Psoas muscle (tissue), 8 donors: ENCODE data around the gene CFAP141. TPM values are rescaled to one million over a fixed set of nuclear protein-coding genes. Genes with fewer than 3 reads are reported as not detected.

ENCODE experiments used
- ATAC-seq, 4 donors: fragments of 200-7000 bp; cut with Tn5 transposase; one replicate each; pipeline ENCODE4 v1.9.1; 2020; ENCODE audit warnings: moderate library complexity in 3 of 4, mild to moderate bottlenecking in 2 of 4
- DNase-seq, 2 donors: peaks; one replicate each; pipeline ENCODE4 v3.0.0-alpha.2; 2020
- H3K27ac ChIP-seq: fragments of 200-600 bp; one replicate; pipeline ENCODE4 v1.8.0; 2022
- H3K27me3 ChIP-seq, 3 donors: fragments of 200-600 bp in 1 of 3; one replicate each; pipeline versions ENCODE4 v1.6.1 to v1.8.0; 2013 to 2022; ENCODE audit warnings: low read length in 2 of 3, mild to moderate bottlenecking in 2 of 3, moderate library complexity in 1 of 3; ENCODE audit not compliant: insufficient read depth in 3 of 3
- H3K36me3 ChIP-seq, 2 donors: fragments of 200-600 bp in 1 of 2; one replicate each; pipeline versions ENCODE4 v1.6.1 to v1.8.0; 2013 to 2022; ENCODE audit warnings: low read depth in 1 of 2, mild to moderate bottlenecking in 1 of 2, moderate library complexity in 1 of 2; ENCODE audit not compliant: insufficient read depth in 1 of 2
- H3K4me1 ChIP-seq: fragments of 200-600 bp; one replicate; pipeline ENCODE4 v1.8.0; 2022
- H3K4me3 ChIP-seq: fragments of 200-600 bp; one replicate; pipeline ENCODE4 v1.8.0; 2022; ENCODE audit warnings: mild to moderate bottlenecking
- H3K9me3 ChIP-seq: fragments of 200-600 bp; one replicate; pipeline ENCODE4 v1.8.0; 2022
- WGBS, 3 donors: extraction: QIAGEN DNeasy Blood & Tissue Kit; methylation state at CpG; one replicate each; pipeline versions ENCODE4 v1.1.6 to v1.1.7; 2013; 5-methylcytosine and 5-hydroxymethylcytosine counted together
- intact Hi-C, 2 donors: fragments of 100-400 bp; cut with DNase I; formaldehyde crosslinking; loops; one replicate each; pipeline versions ENCODE4 v1.11.0 to v1.14.2; 2022
- long read RNA-seq, 2 donors: library from polyadenylated mRNA; unstranded; transcript quantifications; one replicate each; pipeline ENCODE4 v2.0.0, GENCODE V29; 2021
- polyA plus RNA-seq, 3 donors: library from polyadenylated mRNA; stranded (reverse); fragments of 200-250 nt; gene quantifications; one replicate each; pipeline ENCODE4 v1.2.3, GENCODE V29; 2013
- total RNA-seq, 4 donors: library from RNA; stranded (reverse); fragmentation: NEBNext Ultra II Directional in 2 of 4; extraction: Animal tissue kit (Norgen Biotek cat#: 25700) in 2 of 4; gene quantifications; one replicate each; pipeline versions ENCODE4 v1.2.1 to v1.2.4, GENCODE V29; 2021 to 2023
- TF ChIP-seq, protein P1 (sequence below): fragments of 200-600 bp; IDR thresholded peaks from one replicate; pipeline ENCODE4 v1.8.0; 2022; ENCODE audit warnings: antibody characterized with exemption
- donor health status: healthy with polysubstance abuse.
- donor health status: DM: no; HTN: no; CAD: no; lungs with moderate emphysema.
- donor health status: Bipolar disorder and iron deficiency.
- donor health status: healthy.
- donor health status: DM: yes; HTN: yes; CAD: no.
- donor health status: DM: no; HTN: no; CAD: no.
- donor health status: DM: no; HTN: no; CAD: no.
- donor health status: DM: yes; HTN: yes; CAD: no.

The CFAP141 gene
- total RNA-seq: not detected
- not detected for polyA plus RNA-seq
- long read RNA-seq, donor 1: 0 reads
- long read RNA-seq, donor 2: 0 reads

DNA sequence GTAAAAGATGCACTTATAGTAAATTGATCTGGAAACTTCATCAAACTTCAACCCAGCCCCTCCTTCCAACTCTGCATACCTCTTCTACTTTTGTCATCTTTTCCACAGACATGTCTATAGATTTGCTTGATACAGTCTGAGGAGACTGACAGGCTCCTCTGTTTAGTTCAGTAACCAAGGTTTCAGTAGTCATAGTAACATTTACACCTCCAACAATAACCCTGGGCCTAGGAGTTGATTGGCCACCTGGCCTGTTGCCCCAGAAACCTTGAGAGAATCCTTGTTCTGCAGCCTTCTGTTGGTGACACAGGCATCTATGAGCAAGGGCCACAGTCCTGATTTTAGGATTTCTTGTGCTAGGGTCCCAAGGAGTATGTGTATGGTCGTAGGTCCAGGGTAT lies at the start of gene CFAP141:
Gene CFAP141 (minus strand): TSS at position 138 of the 400 bp plus-strand sequence. CDS start 26 bp downstream, at position 112.
- WGBS, 3 donors: 70 to 86% (median 81%) methylated on average over 1 of the region's 1 CpG
- DNase-seq (no peak), ATAC-seq (no peak)
- intact Hi-C loops: loop anchor here in 1 of 2 donors (10.0 kb wide), 1 partner anchor 59 kb away; no protein-coding TSS in a partner anchor
- peaks cover 14 to 63% of the 10 kb centered on the region in 2 donors for H3K36me3 ChIP-seq
- H3K27ac ChIP-seq: no peak within 1 kb of the TSS
- peaks cover 7% of the 10 kb centered on the region for H3K4me1 ChIP-seq
- no peaks in the 10 kb centered on the region for H3K9me3 ChIP-seq
- TF ChIP-seq, protein P1, sequence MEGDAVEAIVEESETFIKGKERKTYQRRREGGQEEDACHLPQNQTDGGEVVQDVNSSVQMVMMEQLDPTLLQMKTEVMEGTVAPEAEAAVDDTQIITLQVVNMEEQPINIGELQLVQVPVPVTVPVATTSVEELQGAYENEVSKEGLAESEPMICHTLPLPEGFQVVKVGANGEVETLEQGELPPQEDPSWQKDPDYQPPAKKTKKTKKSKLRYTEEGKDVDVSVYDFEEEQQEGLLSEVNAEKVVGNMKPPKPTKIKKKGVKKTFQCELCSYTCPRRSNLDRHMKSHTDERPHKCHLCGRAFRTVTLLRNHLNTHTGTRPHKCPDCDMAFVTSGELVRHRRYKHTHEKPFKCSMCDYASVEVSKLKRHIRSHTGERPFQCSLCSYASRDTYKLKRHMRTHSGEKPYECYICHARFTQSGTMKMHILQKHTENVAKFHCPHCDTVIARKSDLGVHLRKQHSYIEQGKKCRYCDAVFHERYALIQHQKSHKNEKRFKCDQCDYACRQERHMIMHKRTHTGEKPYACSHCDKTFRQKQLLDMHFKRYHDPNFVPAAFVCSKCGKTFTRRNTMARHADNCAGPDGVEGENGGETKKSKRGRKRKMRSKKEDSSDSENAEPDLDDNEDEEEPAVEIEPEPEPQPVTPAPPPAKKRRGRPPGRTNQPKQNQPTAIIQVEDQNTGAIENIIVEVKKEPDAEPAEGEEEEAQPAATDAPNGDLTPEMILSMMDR: no peak
- H3K4me3 ChIP-seq: no peak within 1 kb of the TSS
- H3K27me3 ChIP-seq: no peaks in the 10 kb centered on the region

DNA sequence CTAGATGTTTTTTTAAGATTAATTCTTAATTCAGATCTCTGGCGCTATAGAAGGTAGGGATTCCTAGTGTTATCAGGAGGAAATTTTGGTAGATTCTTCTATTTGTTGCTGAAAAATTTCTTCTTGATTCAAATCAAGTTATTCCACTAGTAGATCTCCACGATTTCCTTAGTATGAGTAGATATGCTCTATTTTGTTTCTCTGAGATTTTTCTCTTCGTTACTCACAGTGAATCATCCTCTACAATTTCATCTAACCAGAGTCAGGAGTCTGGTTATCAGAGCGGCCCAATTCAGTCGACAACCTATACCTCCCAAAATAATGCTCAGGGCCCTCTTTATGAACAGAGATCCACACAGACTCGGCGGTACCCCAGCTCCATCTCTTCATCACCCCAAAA lies 47.5 kb upstream of the CFAP141 start:
- TF ChIP-seq, protein P1: no peak
- H3K4me3 ChIP-seq: no peak overlapping the region
- H3K27ac ChIP-seq: no peak overlapping the region
- no peaks in the 10 kb centered on the region for H3K9me3 ChIP-seq
- no peaks in the 10 kb centered on the region for H3K27me3 ChIP-seq
- no peaks in the 10 kb centered on the region for H3K4me1 ChIP-seq
- DNase-seq (no peak), ATAC-seq (no peak)
- intact Hi-C loops: no loop called here
- 93 to 98% (median 94%) methylated on average over 7 of the region's 7 CpGs for WGBS, 3 donors
- H3K36me3 ChIP-seq: peaks cover 30 to 100% of the 10 kb centered on the region in 2 donors

DNA sequence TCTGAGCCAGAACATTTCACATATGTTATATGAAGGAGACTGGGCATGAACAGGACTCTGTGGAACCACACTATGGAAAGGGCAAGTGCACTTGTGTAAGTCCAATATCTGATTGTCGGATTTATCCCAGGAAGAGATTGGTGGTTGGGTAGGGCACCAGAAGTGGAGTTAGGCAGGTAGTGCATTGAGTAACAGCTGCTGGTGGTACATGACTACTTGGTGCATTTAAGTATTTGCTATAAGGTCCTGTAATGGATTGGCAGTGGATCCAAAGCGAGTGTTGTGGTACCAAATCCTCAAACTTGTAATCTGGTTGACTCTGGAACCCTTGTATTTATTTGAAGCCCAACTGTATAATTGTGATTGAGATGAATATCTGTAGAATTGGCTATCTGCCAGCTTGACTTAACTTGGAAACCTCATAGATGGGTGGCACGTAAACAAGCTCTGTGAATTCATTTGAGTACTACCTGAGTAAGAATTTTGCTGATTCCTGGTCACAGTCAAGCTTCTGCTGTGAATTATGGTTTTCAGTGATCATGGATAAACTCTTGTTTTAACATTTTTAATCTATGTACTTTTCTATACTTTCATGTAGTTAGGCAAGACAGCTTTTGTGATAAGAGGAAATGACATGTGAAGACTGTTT lies 35.7 kb upstream of the CFAP141 start:
- Histone ChIP-seq H3K27me3 (no peaks in the 10 kb centered on the region), H3K9me3 (no peaks in the 10 kb centered on the region), H3K27ac (no peak overlapping the region), H3K4me1 (peaks cover 6% of the 10 kb centered on the region), H3K4me3 (no peak overlapping the region), H3K36me3 (peaks cover 35 to 99% of the 10 kb centered on the region in 2 donors)
- WGBS, 3 donors: 84 to 91% (median 87%) methylated on average over 3 of the region's 3 CpGs
- intact Hi-C loops: no loop called here
- no peak for ATAC-seq
- TF ChIP-seq, protein P1: no peak
- DNase-seq: no peak

DNA sequence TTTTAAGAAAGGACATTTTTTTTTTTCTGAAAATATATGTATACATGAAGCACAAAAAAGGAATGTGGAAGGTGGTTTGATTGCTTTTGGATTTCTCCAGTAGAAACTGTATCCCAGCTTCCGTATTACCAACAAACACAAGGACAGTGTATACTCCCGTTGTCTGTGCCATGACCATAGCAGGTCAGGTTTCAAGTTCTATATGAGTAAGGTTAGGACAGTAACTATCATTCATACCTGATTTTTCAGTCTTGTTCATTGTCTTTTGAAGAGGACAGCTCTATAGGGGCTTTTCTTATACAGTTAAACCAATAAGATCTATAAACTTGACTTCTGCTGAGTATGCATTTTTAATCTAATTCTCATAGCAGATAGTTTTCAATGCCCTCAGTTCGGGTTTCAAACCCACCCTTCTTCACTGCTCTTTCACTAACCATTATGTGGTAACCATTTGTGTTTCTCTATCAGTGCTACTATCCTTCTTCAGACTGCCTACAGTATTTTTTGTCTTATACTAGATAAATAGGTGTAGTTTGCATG lies 34.2 kb upstream of the CFAP141 start:
- no peaks in the 10 kb centered on the region for H3K9me3 ChIP-seq
- peaks cover 6% of the 10 kb centered on the region for H3K4me1 ChIP-seq
- TF ChIP-seq, protein P1: no peak
- peaks cover 31 to 99% of the 10 kb centered on the region in 2 donors for H3K36me3 ChIP-seq
- ATAC-seq: peak in 2 of 4 donors; percentile 46 to 56
- intact Hi-C loops: no loop called here
- no peak overlapping the region for H3K4me3 ChIP-seq
- WGBS, 3 donors: 55 to 74% (median 60%) methylated on average over 3 of the region's 3 CpGs
- H3K27me3 ChIP-seq: no peaks in the 10 kb centered on the region
- H3K27ac ChIP-seq: peak overlapping the region; percentile 1
- no peak for DNase-seq
